GM18505 (cell line): ENCODE data around the gene HPX.

Experiments used
- ATAC-seq: cut with Tn5 transposase; IDR thresholded peaks from one replicate; pipeline ENCODE4 v1.9.1; 2021; ENCODE audit not compliant: unreplicated experiment
- POLR2A ChIP-seq: IDR thresholded peaks from 4 replicates; pipeline ENCODE4 v1.6.1; 2011; ENCODE audit warnings: borderline replicate concordance; ENCODE audit not compliant: insufficient read depth, insufficient read length; ENCODE audit errors: extremely low read depth

Gene HPX, protein sequence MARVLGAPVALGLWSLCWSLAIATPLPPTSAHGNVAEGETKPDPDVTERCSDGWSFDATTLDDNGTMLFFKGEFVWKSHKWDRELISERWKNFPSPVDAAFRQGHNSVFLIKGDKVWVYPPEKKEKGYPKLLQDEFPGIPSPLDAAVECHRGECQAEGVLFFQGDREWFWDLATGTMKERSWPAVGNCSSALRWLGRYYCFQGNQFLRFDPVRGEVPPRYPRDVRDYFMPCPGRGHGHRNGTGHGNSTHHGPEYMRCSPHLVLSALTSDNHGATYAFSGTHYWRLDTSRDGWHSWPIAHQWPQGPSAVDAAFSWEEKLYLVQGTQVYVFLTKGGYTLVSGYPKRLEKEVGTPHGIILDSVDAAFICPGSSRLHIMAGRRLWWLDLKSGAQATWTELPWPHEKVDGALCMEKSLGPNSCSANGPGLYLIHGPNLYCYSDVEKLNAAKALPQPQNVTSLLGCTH

GRCh38 chr11:6440906-6441358 lies at the start of gene HPX:
TSS of gene HPX (minus strand) at chr11:6440987. CDS start at chr11:6440963, 24 bp downstream.
- ATAC-seq, result no peak
- TF ChIP-seq POLR2A, result no peak

DNA sequence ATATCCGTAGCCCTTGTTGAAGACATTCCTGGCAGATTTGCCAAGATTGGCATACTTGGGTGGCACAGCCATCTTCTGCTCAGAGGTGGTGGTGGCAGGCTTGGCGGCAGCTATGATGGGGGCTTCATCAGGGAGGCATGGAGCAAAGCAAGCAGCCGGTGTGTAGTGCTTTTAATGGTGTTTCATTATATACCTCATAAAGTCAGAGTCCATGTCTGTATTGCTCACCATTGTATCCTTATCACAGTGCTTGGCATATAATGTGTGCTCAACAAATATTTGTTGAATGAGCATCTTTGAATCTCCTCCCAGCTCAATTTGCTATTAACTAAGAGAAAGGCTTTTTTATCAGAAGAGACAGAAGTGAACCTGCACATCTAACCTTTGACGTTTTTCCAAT lies 48.5 kb upstream of the HPX start:
- ATAC-seq, result no peak
- no peak for TF ChIP-seq POLR2A

GRCh38 chr11:6488821-6489220 lies 48.0 kb upstream of the HPX start:
- no peak for TF ChIP-seq POLR2A
- ATAC-seq, result no peak

DNA sequence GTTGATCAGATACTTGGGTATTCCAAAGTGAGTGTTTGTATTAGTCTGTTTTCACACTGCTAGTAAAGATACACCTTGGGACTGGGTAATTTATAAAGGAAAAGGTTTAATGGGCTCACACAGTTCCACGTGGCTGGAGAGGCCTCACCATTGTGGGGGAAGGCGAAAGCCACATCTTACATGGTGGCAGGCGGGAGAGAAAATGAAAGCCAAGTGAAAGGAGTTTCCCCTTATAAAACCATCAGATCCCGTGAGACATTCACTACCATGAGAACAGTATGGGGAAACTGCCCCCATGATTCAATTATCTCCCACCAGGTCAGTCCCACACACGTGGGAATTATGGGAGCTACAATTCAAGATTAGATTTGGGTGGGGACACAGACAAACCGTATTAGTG lies 47.6 kb upstream of the HPX start:
- TF ChIP-seq POLR2A, result no peak
- ATAC-seq, result no peak

- no peak for ATAC-seq
- TF ChIP-seq POLR2A, result no peak
These were observed 46.2 kb upstream of the HPX start for GRCh38 chr11:6486938-6487337.

- ATAC-seq, result no peak
These were observed 45.5 kb upstream of the HPX start for GRCh38 chr11:6486256-6486655.

GRCh38 chr11:6485661-6486060 lies 44.9 kb upstream of the HPX start:
- ATAC-seq, result no peak
- no peak for TF ChIP-seq POLR2A

More at GRCh38 chr11:6486256-6486655, 45.5 kb upstream of the HPX start:
- TF ChIP-seq POLR2A, result no peak

- TF ChIP-seq POLR2A, result no peak
- ATAC-seq, result no peak
These were observed 42.2 kb upstream of the HPX start for GRCh38 chr11:6483015-6483414.

GRCh38 chr11:6482441-6482840 lies 41.7 kb upstream of the HPX start:
- no peak for TF ChIP-seq POLR2A
- no peak for ATAC-seq

DNA sequence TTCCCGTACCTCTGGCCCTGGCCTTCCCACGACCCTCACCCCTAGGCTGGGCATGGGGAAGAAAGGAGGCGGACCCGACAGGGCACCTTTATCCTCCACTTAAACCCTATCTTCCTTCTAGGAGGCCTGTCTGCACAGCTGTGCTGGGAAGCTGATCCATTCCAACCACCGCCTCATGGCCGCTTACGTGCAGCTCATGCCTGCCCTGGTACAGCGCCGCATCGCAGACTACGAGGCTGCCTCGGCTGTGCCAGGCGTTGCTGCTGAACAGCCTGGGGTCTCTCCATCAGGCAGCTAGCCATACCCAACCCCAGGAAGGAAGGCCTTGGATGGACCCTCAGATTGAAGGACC lies 41.1 kb upstream of the HPX start:
- ATAC-seq, result peak; percentile 2
- no peak for TF ChIP-seq POLR2A

GRCh38 chr11:6481012-6481923 lies 40.5 kb upstream of the HPX start, which contains the start of the genes ARFIP2 and TIMM10B:
TSS of gene ARFIP2 (minus strand) at chr11:6481331. CDS start at chr11:6480421, 910 bp downstream.
TSS of gene TIMM10B (plus strand) at chr11:6481501. CDS start at chr11:6481517, 16 bp downstream.
- peak; percentile 99 for ATAC-seq
- TF ChIP-seq POLR2A, result peak; percentile 96

GRCh38 chr11:6480299-6480914 lies 39.6 kb upstream of the HPX start:
- TF ChIP-seq POLR2A, result no peak
- ATAC-seq, result no peak

DNA sequence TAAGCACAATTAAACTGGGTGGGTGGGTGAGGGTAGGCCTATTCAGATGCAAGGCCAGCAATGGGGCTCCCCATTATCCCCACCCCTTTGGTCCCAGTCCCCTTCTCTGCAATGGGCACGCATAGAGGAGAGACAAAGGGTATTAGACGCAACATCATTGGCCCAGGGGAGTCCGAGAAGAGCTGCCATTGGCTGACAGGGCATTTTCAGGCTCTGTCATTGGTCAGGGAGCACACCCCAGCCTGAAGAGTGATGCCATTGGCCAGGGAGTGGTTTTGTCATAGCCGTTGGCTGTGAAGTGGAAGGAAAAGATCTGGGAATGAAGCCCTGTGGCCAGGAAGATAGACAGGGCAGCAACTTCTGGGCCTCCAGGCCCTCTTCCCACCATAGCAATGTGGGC lies 35.8 kb upstream of the HPX start:
- ATAC-seq, result no peak
- no peak for TF ChIP-seq POLR2A
